OCI-LY7 (cell line): ENCODE data around the gene ITGAE. TPM values are rescaled to one million over a fixed set of nuclear protein-coding genes. Genes with fewer than 3 reads are reported as not detected.

Source experiments
- BruUV-seq: library from RNA; stranded (reverse); fragments of 400-500 nt; replicated peaks from 2 replicates; lab custom pipeline; 2021; lab: Mats Ljungman, UMichigan
- CTCF ChIA-PET: fragments of 300-600 bp; sonication (Branson Sonifier 250); formaldehyde crosslinking; loops from one replicate; lab custom pipeline; 2022; ENCODE audit warnings: antibody characterized with exemption; ENCODE audit not compliant: unreplicated experiment; lab: Charles Lee
- POLR2A ChIA-PET: fragments of 300-600 bp; sonication (Branson Sonifier 250); formaldehyde crosslinking; loops from one replicate; lab custom pipeline; 2022; ENCODE audit warnings: antibody characterized with exemption; lab: Charles Lee
- DNase-seq: peaks from one replicate; pipeline ENCODE4 v3.0.0-alpha.2; 2015; ENCODE audit warnings: low spot score
- H2AFZ ChIP-seq: fragments of 200-600 bp; sonication (generic), shearing (Covaris generic); 2 replicates; pipeline ENCODE4 v1.6.1; 2014; ENCODE audit warnings: mild to moderate bottlenecking, antibody characterized with exemption, low read length, moderate library complexity
- H3K27ac ChIP-seq: fragments of 200-600 bp; sonication (generic); 2 replicates; pipeline ENCODE4 v1.5.1; 2014; ENCODE audit warnings: mixed run types, low read depth, mild to moderate bottlenecking, moderate library complexity, low read length, inconsistent platforms; ENCODE audit not compliant: poor library complexity, severe bottlenecking
- H3K36me3 ChIP-seq: fragments of 200-600 bp; sonication (generic); 2 replicates; pipeline ENCODE4 v1.6.1; 2014; ENCODE audit warnings: mild to moderate bottlenecking, antibody characterized with exemption, low read length, moderate library complexity, mixed read lengths; ENCODE audit not compliant: insufficient read depth
- H3K4me1 ChIP-seq: fragments of 200-600 bp; sonication (generic); 2 replicates; pipeline ENCODE4 v1.5.1; 2014; ENCODE audit warnings: mild to moderate bottlenecking, low read length; ENCODE audit not compliant: insufficient read depth, poor library complexity, severe bottlenecking
- H3K4me2 ChIP-seq: fragments of 200-600 bp; sonication (generic); 2 replicates; pipeline ENCODE4 v1.6.1; 2014; ENCODE audit warnings: mild to moderate bottlenecking, low read length
- H3K4me3 ChIP-seq: fragments of 200-600 bp; sonication (generic); 2 replicates; pipeline ENCODE4 v1.5.1; 2014; ENCODE audit warnings: mild to moderate bottlenecking, low read depth, low read length; ENCODE audit not compliant: poor library complexity, severe bottlenecking
- H3K79me2 ChIP-seq: fragments of 200-600 bp; sonication (generic); 2 replicates; pipeline ENCODE4 v1.6.1; 2016; ENCODE audit warnings: low read depth, mild to moderate bottlenecking, low read length, moderate library complexity, mixed read lengths; ENCODE audit not compliant: insufficient read depth
- H3K9me2 ChIP-seq: fragments of 200-600 bp; sonication (generic); 2 replicates; pipeline ENCODE4 v1.6.1; 2016; ENCODE audit warnings: mild to moderate bottlenecking, low read length, mixed read lengths; ENCODE audit not compliant: insufficient read depth
- H3K9me3 ChIP-seq: fragments of 200-600 bp; sonication (generic); 2 replicates; pipeline ENCODE4 v1.6.1; 2014; ENCODE audit warnings: mild to moderate bottlenecking, mixed run types, low read length, mixed read lengths
- H4K20me1 ChIP-seq: fragments of 200-600 bp; sonication (generic); 2 replicates; pipeline ENCODE4 v1.6.1; 2014; ENCODE audit warnings: mild to moderate bottlenecking, antibody characterized with exemption, low read length, moderate library complexity, mixed read lengths; ENCODE audit not compliant: insufficient read depth
- EZH2phosphoT487 ChIP-seq: fragments of 200-600 bp; sonication (generic); IDR thresholded peaks from 2 replicates; pipeline ENCODE4 v1.6.1; 2018; ENCODE audit warnings: low read depth, borderline replicate concordance, mild to moderate bottlenecking, mixed run types, antibody characterized with exemption, low read length, moderate library complexity, mixed read lengths
- intact Hi-C: fragments of 100-400 bp; cut with micrococcal nuclease; formaldehyde crosslinking; loops from one replicate; pipeline ENCODE4 v1.10.0; 2022; ENCODE audit not compliant: unreplicated experiment
- total RNA-seq, 2 experiments: library from RNA; depleted of rRNA in 1 of 2; stranded (reverse); fragments of >200 nt in 1 of 2; shearing (Covaris generic) in 1 of 2; gene quantifications; 2 replicates each; pipeline ENCODE4 v1.2.3, GENCODE V29; 2014 to 2022
- TF ChIP-seq, protein P1 (sequence below): fragments of 200-600 bp; sonication (generic); conservative IDR thresholded peaks from 2 replicates; pipeline ENCODE4 v1.5.1; 2014; ENCODE audit warnings: mild to moderate bottlenecking, antibody characterized with exemption, low read length, moderate library complexity, mixed read lengths

Gene ITGAE
- total RNA-seq, 2 experiments from 2014 or later: 52.2 to 61.2 TPM

DNA sequence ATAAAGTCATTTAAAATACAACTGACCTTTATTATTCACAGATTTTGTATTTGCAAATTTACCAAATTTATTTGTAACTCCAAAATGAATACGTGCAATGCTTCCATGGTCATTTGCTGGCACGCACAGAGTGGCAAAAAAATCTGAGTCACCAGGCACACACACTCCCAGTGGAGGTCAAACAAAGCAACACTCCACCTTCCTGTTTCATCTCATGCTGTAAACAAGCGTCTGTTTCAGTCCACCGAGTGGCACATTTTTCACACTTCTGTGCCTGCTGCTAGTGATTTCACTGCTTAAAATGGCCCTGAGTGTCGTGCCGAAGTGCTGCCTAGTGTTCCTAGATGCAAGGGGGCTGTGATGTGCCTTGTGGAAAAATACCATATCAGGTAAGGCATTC is 17.8 kb upstream of the ITGAE start:
- Histone ChIP-seq H3K9me3 (no peaks in the 10 kb centered on the region), H4K20me1 (no peaks in the 10 kb centered on the region), H3K4me1 (peaks cover 19% of the 10 kb centered on the region), H3K27ac (no peak overlapping the region), H2AFZ (no peak overlapping the region), H3K4me2 (no peak overlapping the region), H3K36me3 (peaks cover 97% of the 10 kb centered on the region), H3K4me3 (no peak overlapping the region), H3K79me2 (no peaks in the 10 kb centered on the region), H3K9me2 (no peaks in the 10 kb centered on the region)
- ChIA-PET POLR2A (no interaction called here), CTCF (no interaction called here)
- no peak for DNase-seq
- TF ChIP-seq EZH2phosphoT487: no peak
- TF ChIP-seq, protein P1, sequence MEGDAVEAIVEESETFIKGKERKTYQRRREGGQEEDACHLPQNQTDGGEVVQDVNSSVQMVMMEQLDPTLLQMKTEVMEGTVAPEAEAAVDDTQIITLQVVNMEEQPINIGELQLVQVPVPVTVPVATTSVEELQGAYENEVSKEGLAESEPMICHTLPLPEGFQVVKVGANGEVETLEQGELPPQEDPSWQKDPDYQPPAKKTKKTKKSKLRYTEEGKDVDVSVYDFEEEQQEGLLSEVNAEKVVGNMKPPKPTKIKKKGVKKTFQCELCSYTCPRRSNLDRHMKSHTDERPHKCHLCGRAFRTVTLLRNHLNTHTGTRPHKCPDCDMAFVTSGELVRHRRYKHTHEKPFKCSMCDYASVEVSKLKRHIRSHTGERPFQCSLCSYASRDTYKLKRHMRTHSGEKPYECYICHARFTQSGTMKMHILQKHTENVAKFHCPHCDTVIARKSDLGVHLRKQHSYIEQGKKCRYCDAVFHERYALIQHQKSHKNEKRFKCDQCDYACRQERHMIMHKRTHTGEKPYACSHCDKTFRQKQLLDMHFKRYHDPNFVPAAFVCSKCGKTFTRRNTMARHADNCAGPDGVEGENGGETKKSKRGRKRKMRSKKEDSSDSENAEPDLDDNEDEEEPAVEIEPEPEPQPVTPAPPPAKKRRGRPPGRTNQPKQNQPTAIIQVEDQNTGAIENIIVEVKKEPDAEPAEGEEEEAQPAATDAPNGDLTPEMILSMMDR: no peak
- intact Hi-C loops: no loop called here
- no TSS peak for BruUV-seq

DNA sequence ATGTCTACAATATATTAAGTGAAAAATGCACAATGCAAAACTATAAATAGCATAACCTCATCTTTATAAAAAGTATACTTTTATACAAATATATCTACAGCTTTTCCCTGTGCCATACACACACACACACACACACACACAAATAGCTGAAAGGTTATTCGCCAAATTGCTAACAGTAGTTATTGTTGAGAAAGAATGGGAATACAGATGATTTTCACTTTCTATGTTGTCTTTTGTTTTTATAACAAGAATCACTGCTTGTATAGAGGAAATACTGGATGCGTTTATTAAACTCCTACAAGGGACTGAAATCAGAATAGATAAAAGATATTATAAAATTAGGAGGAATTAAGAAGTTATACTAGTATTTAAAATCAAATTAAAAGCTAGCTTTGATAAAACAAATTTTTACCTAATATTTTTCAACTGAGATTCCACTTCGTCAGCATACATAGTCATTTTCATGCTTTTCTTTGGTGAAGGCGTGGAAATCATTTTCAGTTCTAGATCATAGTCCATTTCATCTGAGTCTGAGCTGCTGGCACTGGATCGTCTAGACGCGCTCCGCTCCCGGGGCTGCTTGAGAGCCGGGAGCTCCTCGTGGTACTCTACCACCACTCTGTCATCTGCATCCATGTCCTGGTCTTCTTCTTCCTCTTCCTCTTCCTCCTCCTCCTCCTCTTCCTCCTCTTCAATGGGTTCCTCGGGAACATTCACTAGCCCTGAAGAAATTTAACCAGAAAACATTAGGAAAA is 17.0 kb upstream of the ITGAE start:
- no peaks in the 10 kb centered on the region for H3K9me3 ChIP-seq
- no peaks in the 10 kb centered on the region for H3K79me2 ChIP-seq
- H3K4me2 ChIP-seq: no peak overlapping the region
- peaks cover 19% of the 10 kb centered on the region for H3K4me1 ChIP-seq
- DNase-seq: no peak
- no peak overlapping the region for H3K27ac ChIP-seq
- POLR2A ChIA-PET: no interaction called here
- CTCF ChIA-PET: interaction anchor here (0.9 kb wide), 1 partner anchor 80 kb away, joined by 3 read pairs; no protein-coding TSS in a partner anchor
- H3K36me3 ChIP-seq: peaks cover 98% of the 10 kb centered on the region
- no peaks in the 10 kb centered on the region for H3K9me2 ChIP-seq
- no peak overlapping the region for H3K4me3 ChIP-seq
- H2AFZ ChIP-seq: no peak overlapping the region
- no peak for TF ChIP-seq EZH2phosphoT487
- TF ChIP-seq, protein P1: no peak
- intact Hi-C loops: no loop called here
- no TSS peak for BruUV-seq
- no peaks in the 10 kb centered on the region for H4K20me1 ChIP-seq

DNA sequence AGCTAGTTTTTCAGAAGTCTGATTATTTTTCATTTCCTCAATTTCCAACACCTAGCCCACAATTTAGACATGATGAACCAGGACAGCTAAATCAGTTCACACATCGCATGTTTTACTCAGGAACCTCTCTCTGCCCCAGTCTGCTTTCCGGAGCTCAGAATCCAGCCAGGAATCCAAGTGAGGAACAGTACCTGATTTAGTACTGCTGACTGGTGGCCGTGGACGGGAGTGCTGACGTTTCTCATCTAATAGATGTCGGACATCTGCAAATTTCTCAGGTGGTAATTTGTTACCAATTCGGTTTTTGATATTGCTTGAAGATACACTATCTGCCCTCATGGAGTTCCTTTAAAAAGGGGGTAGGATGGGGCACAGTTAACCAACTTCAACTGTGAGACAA is 14.9 kb upstream of the ITGAE start:
- Histone ChIP-seq H4K20me1 (no peaks in the 10 kb centered on the region), H3K4me2 (no peak overlapping the region), H3K36me3 (peaks cover 100% of the 10 kb centered on the region), H3K4me3 (no peak overlapping the region), H3K79me2 (no peaks in the 10 kb centered on the region), H3K9me3 (no peaks in the 10 kb centered on the region), H3K9me2 (no peaks in the 10 kb centered on the region), H3K27ac (no peak overlapping the region), H3K4me1 (peaks cover 22% of the 10 kb centered on the region), H2AFZ (no peak overlapping the region)
- ChIA-PET CTCF (no interaction called here), POLR2A (interaction anchor here (1.9 kb wide), 1 partner anchor 31 kb away, joined by 4 read pairs; the partner anchor contains the start of gene NCBP3)
- no peak for DNase-seq
- no TSS peak for BruUV-seq
- intact Hi-C loops: no loop called here
- TF ChIP-seq, protein P1: no peak
